Smooth muscle cell (in vitro differentiated cells): ENCODE measurements around the gene PCDH1. TPM values are rescaled to one million over a fixed set of nuclear protein-coding genes. Genes with fewer than 3 reads are reported as not detected.
A peak's percentile ranks its signal among the peaks of the same experiment; 100 is the strongest.

Experiments used
- DNase-seq: peaks from one replicate; lab custom pipeline; 2025; ENCODE audit not compliant: unreplicated experiment; lab: John Stamatoyannopoulos, UW
- H2AFZ ChIP-seq: fragments of 200-600 bp; sonication (generic); 2 replicates; pipeline ENCODE4 v1.6.0; 2016; ENCODE audit warnings: antibody characterized with exemption, low read depth, mild to moderate bottlenecking
- H3F3A ChIP-seq: fragments of 200-600 bp; sonication (generic); 2 replicates; pipeline ENCODE4 v1.6.0; 2017; ENCODE audit warnings: antibody characterized with exemption, low read depth
- H3K27ac ChIP-seq: fragments of 200-600 bp; sonication (generic); 2 replicates; pipeline ENCODE4 v1.5.1; 2016; ENCODE audit warnings: low read depth, mild to moderate bottlenecking
- H3K27me3 ChIP-seq: fragments of 200-600 bp; sonication (generic); 2 replicates; pipeline ENCODE4 v1.6.1; 2016; ENCODE audit warnings: low read depth, mild to moderate bottlenecking
- H3K36me3 ChIP-seq: fragments of 200-600 bp; sonication (generic); 2 replicates; pipeline ENCODE4 v1.5.1; 2016; ENCODE audit warnings: low read depth
- H3K4me1 ChIP-seq: fragments of 200-600 bp; sonication (generic); 2 replicates; pipeline ENCODE4 v1.5.1; 2016; ENCODE audit warnings: low read depth
- H3K4me2 ChIP-seq: fragments of 200-600 bp; sonication (generic); 2 replicates; pipeline ENCODE4 v1.6.0; 2016; ENCODE audit warnings: mild to moderate bottlenecking
- H3K4me3 ChIP-seq: fragments of 200-600 bp; sonication (generic); 2 replicates; pipeline ENCODE4 v1.5.1; 2016; ENCODE audit warnings: mild to moderate bottlenecking
- H3K79me2 ChIP-seq: fragments of 200-600 bp; sonication (generic); 2 replicates; pipeline ENCODE4 v1.6.0; 2016; ENCODE audit warnings: low read depth, mild to moderate bottlenecking
- H3K9ac ChIP-seq: fragments of 200-600 bp; sonication (generic); 2 replicates; pipeline ENCODE4 v1.6.0; 2016; ENCODE audit warnings: low read depth
- H3K9me3 ChIP-seq: fragments of 200-600 bp; sonication (generic); replicated peaks from 2 replicates; pipeline ENCODE4 v1.5.1; 2016; ENCODE audit warnings: low read depth
- H4K20me1 ChIP-seq: fragments of 200-600 bp; sonication (generic); 2 replicates; pipeline ENCODE4 v1.6.0; 2016; ENCODE audit warnings: low read depth
- WGBS: methylation state at CpG from one replicate; pipeline ENCODE4 v1.1.7; 2016; ENCODE audit warnings: low lambda C conversion rate; 5-methylcytosine and 5-hydroxymethylcytosine counted together
- polyA plus RNA-seq: library from polyadenylated mRNA; unstranded; fragments of >200 nt; fragmentation: Nextera tagmentation; extraction: Ambion mirVana; gene quantifications from 2 replicates; pipeline ENCODE4 v1.2.1, GENCODE V29; 2016
- total RNA-seq: library from RNA; depleted of rRNA; stranded (reverse); fragments of >200 nt; gene quantifications from 2 replicates; pipeline ENCODE4 v1.2.3, GENCODE V29; 2014
- TF ChIP-seq, protein P1 (sequence below): fragments of 200-600 bp; sonication (generic); IDR thresholded peaks from 2 replicates; pipeline ENCODE4 v1.5.1; 2017; ENCODE audit warnings: borderline replicate concordance, mild to moderate bottlenecking, antibody characterized with exemption; ENCODE audit not compliant: insufficient read depth, poor library complexity, severe bottlenecking

Gene PCDH1
- total and polyA plus RNA-seq, 2 experiments from 2014 or later, result 2.5 to 14.7 TPM

DNA sequence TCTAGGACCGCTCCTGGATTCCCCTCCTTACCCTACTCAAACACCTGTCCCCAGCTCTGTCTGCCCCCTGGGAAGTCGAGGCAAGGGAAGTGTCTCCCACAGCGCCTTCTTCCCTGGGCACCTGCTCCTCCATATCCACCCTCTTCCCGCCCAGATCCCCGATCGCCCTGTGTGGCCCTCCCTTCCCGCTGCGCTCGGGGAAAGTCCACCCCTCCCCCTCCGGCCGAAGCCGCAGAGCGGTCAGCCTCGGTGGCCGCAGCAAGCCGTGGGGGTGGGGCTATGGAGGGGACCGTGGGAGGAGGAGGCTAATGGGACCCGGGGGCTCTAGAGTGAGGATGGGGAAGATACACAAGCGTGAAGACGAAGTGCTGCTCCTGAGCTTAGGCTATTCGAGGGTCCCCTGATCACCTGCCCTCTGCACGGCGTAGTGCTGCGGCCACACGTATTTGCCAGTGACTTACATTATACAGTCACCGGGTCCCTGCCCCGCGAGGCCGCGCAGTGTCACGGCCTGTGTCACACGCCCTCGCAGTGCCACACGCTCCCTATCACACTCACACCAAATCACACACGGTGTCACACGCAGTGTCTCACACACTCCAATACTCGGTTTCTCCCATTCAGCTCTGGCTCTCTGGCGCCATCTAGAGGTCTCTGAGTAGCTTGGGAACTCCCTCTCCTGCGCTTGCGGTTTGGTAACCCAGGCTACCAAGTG, 658 bp upstream of the PCDH1 start:
- TF ChIP-seq, protein P1, sequence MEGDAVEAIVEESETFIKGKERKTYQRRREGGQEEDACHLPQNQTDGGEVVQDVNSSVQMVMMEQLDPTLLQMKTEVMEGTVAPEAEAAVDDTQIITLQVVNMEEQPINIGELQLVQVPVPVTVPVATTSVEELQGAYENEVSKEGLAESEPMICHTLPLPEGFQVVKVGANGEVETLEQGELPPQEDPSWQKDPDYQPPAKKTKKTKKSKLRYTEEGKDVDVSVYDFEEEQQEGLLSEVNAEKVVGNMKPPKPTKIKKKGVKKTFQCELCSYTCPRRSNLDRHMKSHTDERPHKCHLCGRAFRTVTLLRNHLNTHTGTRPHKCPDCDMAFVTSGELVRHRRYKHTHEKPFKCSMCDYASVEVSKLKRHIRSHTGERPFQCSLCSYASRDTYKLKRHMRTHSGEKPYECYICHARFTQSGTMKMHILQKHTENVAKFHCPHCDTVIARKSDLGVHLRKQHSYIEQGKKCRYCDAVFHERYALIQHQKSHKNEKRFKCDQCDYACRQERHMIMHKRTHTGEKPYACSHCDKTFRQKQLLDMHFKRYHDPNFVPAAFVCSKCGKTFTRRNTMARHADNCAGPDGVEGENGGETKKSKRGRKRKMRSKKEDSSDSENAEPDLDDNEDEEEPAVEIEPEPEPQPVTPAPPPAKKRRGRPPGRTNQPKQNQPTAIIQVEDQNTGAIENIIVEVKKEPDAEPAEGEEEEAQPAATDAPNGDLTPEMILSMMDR, result peak; percentile 97
- Histone ChIP-seq H3K9ac (no peak overlapping the region), H3K27me3 (peaks cover 68% of the 10 kb centered on the region), H3K79me2 (no peaks in the 10 kb centered on the region), H3K4me2 (peak overlapping the region; percentile 97), H3K27ac (no peak overlapping the region), H3K4me1 (peaks cover 58% of the 10 kb centered on the region), H2AFZ (no peak overlapping the region), H3F3A (no peaks in the 10 kb centered on the region), H3K36me3 (no peaks in the 10 kb centered on the region), H3K9me3 (no peaks in the 10 kb centered on the region), H3K4me3 (peak overlapping the region; percentile 67), H4K20me1 (no peaks in the 10 kb centered on the region)
- WGBS, result under 1% methylated on average over 37 of the region's 40 CpGs
- DNase-seq, result peak; percentile 56

DNA sequence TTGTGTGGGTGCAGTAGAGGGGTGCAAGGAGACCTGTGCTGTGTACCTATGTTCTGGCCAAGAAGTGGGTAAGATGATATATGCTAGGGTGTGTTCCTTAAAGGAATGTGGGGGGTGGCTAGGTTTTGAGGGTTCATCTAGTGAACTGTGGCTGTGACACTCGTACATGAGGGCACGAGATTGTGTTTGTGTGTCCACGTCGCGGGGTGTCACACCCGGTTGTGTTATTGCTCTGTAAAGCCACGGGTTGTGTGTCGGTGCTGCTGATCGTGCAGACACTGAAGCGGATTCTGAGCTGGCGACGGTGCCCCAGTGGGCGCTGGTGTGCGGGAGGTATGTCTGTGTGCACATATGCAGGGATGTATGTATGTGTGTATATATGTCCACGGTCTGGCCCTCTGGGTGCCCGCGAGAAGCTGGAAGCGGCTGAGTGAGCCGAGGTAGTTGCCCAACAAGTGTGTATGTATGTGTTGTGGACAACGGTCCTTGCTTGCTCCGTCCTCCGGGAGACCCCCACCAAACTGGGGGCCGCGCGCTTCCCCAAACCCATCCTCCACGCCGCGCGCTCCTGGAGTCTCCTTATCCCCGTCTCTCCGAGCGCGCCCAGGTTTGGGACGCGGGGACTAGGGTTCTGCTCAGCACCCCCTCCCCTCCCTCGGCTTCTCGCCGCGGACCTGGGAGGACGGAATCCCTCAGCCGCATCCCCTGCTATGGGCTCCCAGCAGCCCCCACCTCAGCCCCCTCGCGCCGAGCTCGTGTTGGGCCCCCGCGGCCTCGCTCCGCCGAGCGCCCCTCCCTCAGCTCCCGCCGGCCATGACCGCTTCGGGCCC, 639 bp downstream of the PCDH1 start:
- Histone ChIP-seq H3F3A (no peaks in the 10 kb centered on the region), H3K79me2 (no peaks in the 10 kb centered on the region), H4K20me1 (no peaks in the 10 kb centered on the region), H3K4me3 (peak overlapping the region; percentile 67), H3K4me1 (peaks cover 50% of the 10 kb centered on the region), H3K9me3 (no peaks in the 10 kb centered on the region), H3K27me3 (peaks cover 61% of the 10 kb centered on the region), H3K36me3 (no peaks in the 10 kb centered on the region), H3K4me2 (peak overlapping the region; percentile 97), H3K9ac (no peak overlapping the region), H2AFZ (peak overlapping the region; percentile 62), H3K27ac (no peak overlapping the region)
- 2% methylated on average over 41 of the region's 55 CpGs for WGBS
- TF ChIP-seq, protein P1, result no peak
- DNase-seq, result no peak

DNA sequence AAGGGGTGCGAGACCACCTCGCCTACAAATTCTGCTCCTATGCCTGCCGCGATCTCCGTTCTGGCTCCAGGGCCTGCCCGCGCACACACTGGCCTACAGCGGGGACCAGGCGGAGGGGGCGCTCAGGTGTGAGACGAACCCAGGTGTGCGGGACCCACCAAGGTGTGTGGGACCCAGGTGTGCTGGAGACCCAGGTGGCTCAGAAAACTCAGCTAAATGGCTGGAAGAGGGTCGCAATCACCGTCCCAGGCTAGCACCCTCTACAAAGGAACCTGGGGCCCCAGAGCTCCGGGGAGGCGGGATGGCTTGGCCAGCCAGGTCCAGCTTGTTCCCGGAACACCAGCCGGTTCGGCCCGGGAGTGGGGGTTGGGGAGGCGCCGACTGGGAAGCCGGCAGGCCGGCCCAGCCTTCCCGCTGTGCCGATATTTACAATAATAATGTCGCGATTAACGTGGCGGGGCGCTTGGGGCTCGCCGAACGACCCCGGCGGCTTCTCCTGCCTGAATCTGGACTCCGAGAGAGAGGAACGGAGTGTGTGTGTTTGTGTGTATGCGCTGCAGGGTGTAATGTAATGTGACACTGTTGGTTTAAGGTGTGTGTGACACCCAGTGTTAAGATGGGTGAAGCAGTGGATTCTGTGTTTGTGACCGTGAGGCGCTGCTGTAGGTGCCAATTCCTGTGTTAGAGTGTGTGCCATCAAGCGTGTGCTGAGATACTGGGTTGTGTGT, 1.4 kb downstream of the PCDH1 start:
- WGBS, result 3% methylated on average over 42 of the region's 42 CpGs
- peaks cover 55% of the 10 kb centered on the region for H3K27me3 ChIP-seq
- no peak for DNase-seq
- peak overlapping the region; percentile 97 for H3K4me2 ChIP-seq
- H3K9me3 ChIP-seq, result no peaks in the 10 kb centered on the region
- H3K27ac ChIP-seq, result no peak overlapping the region
- H3K9ac ChIP-seq, result no peak overlapping the region
- H3K4me3 ChIP-seq, result peak overlapping the region; percentile 67
- peaks cover 50% of the 10 kb centered on the region for H3K4me1 ChIP-seq
- TF ChIP-seq, protein P1, result no peak
- H4K20me1 ChIP-seq, result no peaks in the 10 kb centered on the region
- no peaks in the 10 kb centered on the region for H3K36me3 ChIP-seq
- H3K79me2 ChIP-seq, result no peaks in the 10 kb centered on the region
- H3F3A ChIP-seq, result no peaks in the 10 kb centered on the region
- no peak overlapping the region for H2AFZ ChIP-seq
